Neural crest cell (in vitro differentiated cells): ENCODE measurements around the gene PCED1A. TPM values are rescaled to one million over a fixed set of nuclear protein-coding genes. Genes with fewer than 3 reads are reported as not detected.

Experiments used
- DNase-seq: peaks from one replicate; pipeline ENCODE4 v3.0.0; 2021; ENCODE audit warnings: low read depth, mixed read lengths, low spot score
- H3K27ac Mint-ChIP-seq: one replicate; pipeline ENCODE4 v1.8.0; 2021; ENCODE audit warnings: mild to moderate bottlenecking, mixed read lengths; ENCODE audit not compliant: unreplicated experiment
- H3K27me3 Mint-ChIP-seq: 2 replicates; pipeline ENCODE4 v1.8.0; 2021; ENCODE audit warnings: low read depth, mild to moderate bottlenecking, mixed read lengths
- H3K36me3 Mint-ChIP-seq: 2 replicates; pipeline ENCODE4 v1.8.0; 2021; ENCODE audit warnings: low read depth, mild to moderate bottlenecking, mixed read lengths
- H3K4me1 Mint-ChIP-seq: 2 replicates; pipeline ENCODE4 v1.8.0; 2021; ENCODE audit warnings: mixed read lengths
- H3K4me3 Mint-ChIP-seq: one replicate; pipeline ENCODE4 v1.8.0; 2021; ENCODE audit warnings: mild to moderate bottlenecking, mixed read lengths
- H3K9me3 Mint-ChIP-seq: 2 replicates; pipeline ENCODE4 v1.8.0; 2021; ENCODE audit warnings: mixed read lengths
- CTCF ChIP-seq: fragments of 200-600 bp; sonication (generic); conservative IDR thresholded peaks from 2 replicates; pipeline ENCODE4 v1.5.0; 2021; ENCODE audit warnings: antibody characterized with exemption, mild to moderate bottlenecking
- total RNA-seq: library from RNA; stranded (reverse); gene quantifications from 2 replicates; pipeline ENCODE4 v1.2.1, GENCODE V29; 2021

Gene PCED1A
- total RNA-seq, 1 donor from 2014 or later, result 68.7 TPM

- Mint-ChIP-seq H3K9me3 (no peaks in the 10 kb centered on the region), H3K36me3 (no peaks in the 10 kb centered on the region), H3K27me3 (peaks cover 24% of the 10 kb centered on the region), H3K27ac (no peak overlapping the region), H3K4me1 (peaks cover 4% of the 10 kb centered on the region), H3K4me3 (no peak overlapping the region)
- TF ChIP-seq CTCF, result no peak
- DNase-seq, result no peak
Measured at GRCh38 chr20:2817341-2817726, 23.1 kb downstream of the PCED1A start.

- H3K27ac Mint-ChIP-seq, result no peak overlapping the region
- no peak for TF ChIP-seq CTCF
- no peak for DNase-seq
- H3K27me3 Mint-ChIP-seq, result peaks cover 19% of the 10 kb centered on the region
- H3K4me3 Mint-ChIP-seq, result no peak overlapping the region
- H3K4me1 Mint-ChIP-seq, result peaks cover 4% of the 10 kb centered on the region
- H3K9me3 Mint-ChIP-seq, result no peaks in the 10 kb centered on the region
- H3K36me3 Mint-ChIP-seq, result no peaks in the 10 kb centered on the region
Measured at GRCh38 chr20:2816583-2817340, 23.7 kb downstream of the PCED1A start.

GRCh38 chr20:2816030-2816582 is 24.3 kb downstream of the PCED1A start, which contains the start of gene TMEM239:
TMEM239 (plus strand) TSS chr20:2816364; CDS start chr20:2816555, 191 bp downstream.
- Mint-ChIP-seq H3K27ac (no peak within 1 kb of the TSS), H3K4me3 (no peak within 1 kb of the TSS), H3K4me1 (peaks cover 4% of the 10 kb centered on the region), H3K36me3 (no peaks in the 10 kb centered on the region), H3K27me3 (peaks cover 16% of the 10 kb centered on the region), H3K9me3 (peaks cover 1% of the 10 kb centered on the region)
- no peak for TF ChIP-seq CTCF
- no peak for DNase-seq

- H3K4me1 Mint-ChIP-seq, result peaks cover 4% of the 10 kb centered on the region
- no peak overlapping the region for H3K27ac Mint-ChIP-seq
- DNase-seq, result no peak
- no peak for TF ChIP-seq CTCF
- H3K36me3 Mint-ChIP-seq, result no peaks in the 10 kb centered on the region
- H3K27me3 Mint-ChIP-seq, result peaks cover 16% of the 10 kb centered on the region
- H3K4me3 Mint-ChIP-seq, result no peak overlapping the region
- H3K9me3 Mint-ChIP-seq, result peaks cover 3% of the 10 kb centered on the region
Measured at GRCh38 chr20:2815242-2815900, 25.1 kb downstream of the PCED1A start.

- no peak within 1 kb of the TSS for H3K4me3 Mint-ChIP-seq
- TF ChIP-seq CTCF, result no peak
- peaks cover 3% of the 10 kb centered on the region for H3K9me3 Mint-ChIP-seq
- H3K27ac Mint-ChIP-seq, result no peak within 1 kb of the TSS
- H3K4me1 Mint-ChIP-seq, result no peaks in the 10 kb centered on the region
- H3K36me3 Mint-ChIP-seq, result no peaks in the 10 kb centered on the region
- DNase-seq, result no peak
- H3K27me3 Mint-ChIP-seq, result peaks cover 9% of the 10 kb centered on the region
Measured at GRCh38 chr20:2814587-2815051, 25.8 kb downstream of the PCED1A start, which contains the start of gene C20orf141. C20orf141 (plus strand) TSS chr20:2814987; CDS start chr20:2815185, 198 bp downstream.
